ENCODE results near the gene ABAT.

ABAT gene

GRCh38 chr16:8831450-8831849 is 157.0 kb downstream of the ABAT start:
- no peak for DNase-seq (ENCODE audit: low spot score)
- TF ChIP-seq, protein P1, sequence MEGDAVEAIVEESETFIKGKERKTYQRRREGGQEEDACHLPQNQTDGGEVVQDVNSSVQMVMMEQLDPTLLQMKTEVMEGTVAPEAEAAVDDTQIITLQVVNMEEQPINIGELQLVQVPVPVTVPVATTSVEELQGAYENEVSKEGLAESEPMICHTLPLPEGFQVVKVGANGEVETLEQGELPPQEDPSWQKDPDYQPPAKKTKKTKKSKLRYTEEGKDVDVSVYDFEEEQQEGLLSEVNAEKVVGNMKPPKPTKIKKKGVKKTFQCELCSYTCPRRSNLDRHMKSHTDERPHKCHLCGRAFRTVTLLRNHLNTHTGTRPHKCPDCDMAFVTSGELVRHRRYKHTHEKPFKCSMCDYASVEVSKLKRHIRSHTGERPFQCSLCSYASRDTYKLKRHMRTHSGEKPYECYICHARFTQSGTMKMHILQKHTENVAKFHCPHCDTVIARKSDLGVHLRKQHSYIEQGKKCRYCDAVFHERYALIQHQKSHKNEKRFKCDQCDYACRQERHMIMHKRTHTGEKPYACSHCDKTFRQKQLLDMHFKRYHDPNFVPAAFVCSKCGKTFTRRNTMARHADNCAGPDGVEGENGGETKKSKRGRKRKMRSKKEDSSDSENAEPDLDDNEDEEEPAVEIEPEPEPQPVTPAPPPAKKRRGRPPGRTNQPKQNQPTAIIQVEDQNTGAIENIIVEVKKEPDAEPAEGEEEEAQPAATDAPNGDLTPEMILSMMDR (IDR thresholded peaks at IDR 0.05), result no peak

DNA sequence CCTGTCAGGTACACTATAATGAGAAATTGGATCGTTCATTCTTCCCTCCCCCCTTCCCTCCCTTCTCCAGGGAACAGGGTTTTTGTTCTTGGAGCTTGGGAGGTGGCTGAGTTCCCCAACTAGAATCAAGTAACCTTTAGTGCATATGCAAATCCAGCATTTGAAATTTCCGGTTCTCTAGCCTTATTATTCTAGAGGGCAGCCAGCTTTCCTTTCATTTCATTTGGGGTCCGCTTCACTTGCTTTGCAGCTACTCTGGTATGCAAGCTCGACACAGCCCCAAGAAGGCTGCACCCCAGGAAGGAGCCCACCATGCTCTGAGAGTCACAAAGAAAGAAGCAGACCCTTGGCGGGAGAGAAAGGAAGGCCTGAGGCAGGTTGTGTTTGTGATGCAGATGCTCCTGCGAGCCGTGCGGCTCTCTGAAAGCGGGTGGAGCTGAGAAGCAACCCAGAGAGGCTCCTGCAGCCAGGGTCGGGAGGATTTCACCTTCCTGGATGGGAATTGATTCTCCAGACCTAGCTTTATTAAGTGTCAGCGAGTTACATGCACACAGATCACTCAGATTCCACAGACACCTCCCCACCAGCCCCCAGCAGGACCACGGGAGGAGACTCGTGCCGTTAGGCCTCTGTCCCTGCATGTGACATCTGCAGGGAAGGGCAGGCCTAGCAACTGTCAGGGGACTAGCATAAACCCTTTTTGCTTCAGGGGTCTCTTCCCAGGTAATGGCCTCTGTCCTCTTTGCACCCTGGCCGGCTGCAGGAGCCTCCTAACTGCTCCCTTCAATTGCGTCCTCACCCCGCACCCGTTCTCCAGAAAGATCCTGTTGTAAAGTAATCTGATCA is 157.7 kb downstream of the ABAT start:
- DNase-seq (ENCODE audit: low spot score), result no peak
- H3K4me3 ChIP-seq, result no peak overlapping the region

More at GRCh38 chr16:8831450-8831849, 157.0 kb downstream of the ABAT start:
- H3K27ac ChIP-seq, result no peak overlapping the region
- H3K4me3 ChIP-seq, result no peak overlapping the region

DNA sequence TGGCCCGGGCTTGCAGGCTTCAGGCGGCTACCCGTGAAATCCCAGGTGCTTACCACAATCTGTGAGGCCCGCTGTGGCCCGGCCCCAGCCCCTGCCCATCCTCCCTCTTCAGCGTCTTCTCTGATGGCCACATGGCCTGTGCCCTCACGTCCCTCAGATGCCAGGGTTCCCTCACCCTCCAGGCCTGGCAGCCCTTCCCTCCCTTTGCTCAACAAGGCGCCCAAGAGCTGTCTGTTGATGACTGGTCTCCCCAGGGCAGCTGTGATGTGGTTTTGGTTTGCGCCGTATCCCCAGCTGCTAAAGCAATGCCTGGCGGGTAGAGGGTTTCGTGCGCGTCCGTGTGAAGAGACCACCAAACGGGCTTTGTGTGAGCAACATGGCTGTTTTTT is 158.3 kb downstream of the ABAT start:
- H3K27ac ChIP-seq, result no peak overlapping the region
- DNase-seq (ENCODE audit: low spot score), result no peak
- H3K4me3 ChIP-seq, result no peak overlapping the region
- TF ChIP-seq, protein P1 (IDR thresholded peaks at IDR 0.05), result no peak

More for the DNA sequence above, 157.7 kb downstream of the ABAT start:
- TF ChIP-seq, protein P1 (IDR thresholded peaks at IDR 0.05), result no peak
- H3K27ac ChIP-seq, result no peak overlapping the region

Data from coronary artery (tissue), 2 donors.